ENCODE results near the gene WNT9A.

WNT9A gene

DNA sequence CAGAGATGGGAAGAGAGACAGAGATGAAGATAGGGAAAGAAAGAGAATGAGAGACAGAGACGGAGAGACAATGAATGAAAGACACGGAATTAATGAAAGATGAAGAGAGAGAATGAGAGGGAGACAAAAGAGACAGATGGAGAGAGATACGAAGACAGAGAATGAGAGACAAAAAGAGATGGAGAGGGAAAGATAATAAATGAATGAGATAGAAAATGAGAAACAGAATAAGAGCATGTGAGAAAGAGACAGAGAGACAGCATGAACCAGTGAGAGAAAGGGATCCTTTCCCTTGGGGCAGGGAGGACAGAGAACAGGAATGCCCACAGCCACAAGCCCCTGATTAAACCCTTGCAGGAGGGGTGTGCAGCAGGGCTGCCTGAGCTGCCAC lies 5.3 kb upstream of the WNT9A start:
- no peak for DNase-seq

- DNase-seq = no peak
Observed at GRCh38 chr1:227952374-227953021, 4.8 kb upstream of the WNT9A start.

- no peak for DNase-seq
Observed at GRCh38 chr1:227951624-227952373, 4.1 kb upstream of the WNT9A start.

- DNase-seq = no peak
Observed at GRCh38 chr1:227950735-227951346, 3.1 kb upstream of the WNT9A start.

DNA sequence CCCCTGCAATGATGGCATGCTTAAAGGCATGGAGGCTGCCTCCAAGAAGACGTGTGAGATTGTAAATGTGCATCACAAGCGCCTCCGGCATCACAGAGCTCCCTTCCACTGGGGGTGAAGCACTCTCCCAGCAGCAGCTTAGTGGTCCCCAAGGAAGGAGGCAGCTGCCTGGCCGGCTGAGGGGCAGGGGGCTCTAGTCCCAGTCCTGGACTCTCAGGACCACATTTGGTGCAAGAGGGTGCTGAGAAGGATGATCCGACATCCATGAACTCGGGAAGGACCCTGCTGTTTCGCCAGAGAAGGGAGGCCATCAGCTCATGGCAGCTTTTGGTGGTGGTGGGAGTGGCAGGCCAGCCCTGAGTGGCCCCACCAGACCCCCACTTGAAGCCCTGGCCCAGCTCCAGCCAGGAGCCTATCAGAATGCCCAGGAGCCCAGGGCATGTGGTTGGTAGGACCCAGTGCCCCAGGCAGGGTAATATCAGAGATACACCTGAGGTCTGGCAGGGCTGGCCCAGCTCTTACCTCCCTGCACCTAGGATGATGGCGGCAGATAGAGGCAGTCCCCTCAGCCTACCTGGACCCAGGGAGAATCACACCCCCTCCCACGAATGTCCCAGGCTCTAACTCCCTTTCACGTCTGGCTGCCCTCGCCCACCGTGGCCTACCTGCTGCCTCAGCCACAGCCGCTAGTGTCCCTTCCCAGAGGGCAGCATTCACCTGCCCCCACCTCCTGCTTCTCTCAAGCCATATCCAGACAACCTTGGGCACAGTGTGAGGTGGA lies 2.4 kb upstream of the WNT9A start:
- peak; percentile 2 for DNase-seq

DNA sequence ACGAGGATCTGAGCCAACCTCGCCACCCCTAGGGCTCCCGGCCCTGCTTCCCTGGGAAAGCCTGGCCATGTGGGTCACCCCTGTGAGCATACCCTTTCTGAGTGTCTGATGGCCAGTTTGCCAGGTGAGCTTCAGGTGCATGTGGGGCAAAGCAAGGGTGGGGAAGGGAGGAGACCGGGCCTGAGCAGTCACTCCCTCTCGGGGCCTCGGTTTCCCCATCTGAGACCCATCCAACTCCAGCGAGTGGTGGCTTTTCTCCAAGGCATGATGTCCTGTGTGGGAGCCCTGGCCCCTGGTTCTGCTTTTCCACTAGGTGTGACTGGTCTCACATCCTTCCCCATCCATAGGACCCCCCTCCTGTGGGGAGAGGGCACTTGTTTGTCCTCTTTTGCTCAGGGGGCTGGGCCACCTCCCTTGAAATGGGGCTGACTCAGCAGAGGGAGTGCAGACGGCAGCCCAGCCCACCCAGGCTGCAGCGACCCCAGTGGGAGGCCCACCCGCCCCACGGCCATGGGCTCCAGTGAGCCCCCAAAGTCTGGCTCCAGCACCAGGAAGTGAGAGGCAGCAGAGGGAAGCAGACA lies 1.7 kb upstream of the WNT9A start:
- peak; percentile 3 for DNase-seq

GRCh38 chr1:227948493-227949260 lies 945 bp upstream of the WNT9A start:
- peak; percentile 3 for DNase-seq

- DNase-seq = no peak
Observed at GRCh38 chr1:227947386-227947675, 401 bp downstream of the WNT9A start.

DNA sequence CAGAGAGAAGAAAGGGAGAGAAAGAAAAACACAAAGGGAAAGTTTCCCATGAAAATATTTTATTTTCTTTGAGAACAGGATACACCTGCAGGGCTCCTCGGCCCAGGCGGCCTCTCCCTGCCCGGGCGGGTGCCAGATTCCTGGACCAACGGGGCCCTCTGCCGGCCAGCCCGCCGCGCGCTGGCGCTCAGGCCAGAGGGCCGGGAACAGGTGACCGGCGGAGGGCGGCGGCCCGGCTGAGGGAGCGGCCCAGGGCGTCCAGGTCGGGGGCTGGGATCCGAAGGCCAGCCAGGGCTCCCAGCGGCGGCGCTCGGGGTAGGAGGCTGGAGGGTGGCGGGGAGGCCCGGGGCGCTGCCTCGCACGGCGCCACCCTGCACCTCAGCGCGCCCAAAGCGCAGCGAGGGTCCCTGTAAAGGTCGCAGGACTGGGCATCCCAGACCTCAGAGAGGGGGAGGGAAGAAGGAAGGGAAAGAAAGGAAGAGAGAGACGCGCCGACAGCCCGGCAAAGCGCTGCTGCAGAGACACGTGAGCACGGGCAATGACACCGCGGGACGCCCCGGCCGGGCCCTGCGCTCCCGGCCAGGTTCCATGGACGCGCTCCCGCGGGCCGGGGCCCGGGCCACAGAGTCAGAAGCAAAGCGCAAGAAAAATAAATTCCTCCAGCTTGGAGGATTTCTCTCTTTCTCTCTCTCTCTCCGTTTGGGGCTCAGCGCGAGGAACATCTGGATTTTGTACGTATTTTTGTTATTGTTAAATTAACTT lies 927 bp downstream of the WNT9A start:
- DNase-seq = peak; percentile 54

GRCh38 chr1:227945891-227946623 lies 1.7 kb downstream of the WNT9A start:
- DNase-seq = no peak

DNA sequence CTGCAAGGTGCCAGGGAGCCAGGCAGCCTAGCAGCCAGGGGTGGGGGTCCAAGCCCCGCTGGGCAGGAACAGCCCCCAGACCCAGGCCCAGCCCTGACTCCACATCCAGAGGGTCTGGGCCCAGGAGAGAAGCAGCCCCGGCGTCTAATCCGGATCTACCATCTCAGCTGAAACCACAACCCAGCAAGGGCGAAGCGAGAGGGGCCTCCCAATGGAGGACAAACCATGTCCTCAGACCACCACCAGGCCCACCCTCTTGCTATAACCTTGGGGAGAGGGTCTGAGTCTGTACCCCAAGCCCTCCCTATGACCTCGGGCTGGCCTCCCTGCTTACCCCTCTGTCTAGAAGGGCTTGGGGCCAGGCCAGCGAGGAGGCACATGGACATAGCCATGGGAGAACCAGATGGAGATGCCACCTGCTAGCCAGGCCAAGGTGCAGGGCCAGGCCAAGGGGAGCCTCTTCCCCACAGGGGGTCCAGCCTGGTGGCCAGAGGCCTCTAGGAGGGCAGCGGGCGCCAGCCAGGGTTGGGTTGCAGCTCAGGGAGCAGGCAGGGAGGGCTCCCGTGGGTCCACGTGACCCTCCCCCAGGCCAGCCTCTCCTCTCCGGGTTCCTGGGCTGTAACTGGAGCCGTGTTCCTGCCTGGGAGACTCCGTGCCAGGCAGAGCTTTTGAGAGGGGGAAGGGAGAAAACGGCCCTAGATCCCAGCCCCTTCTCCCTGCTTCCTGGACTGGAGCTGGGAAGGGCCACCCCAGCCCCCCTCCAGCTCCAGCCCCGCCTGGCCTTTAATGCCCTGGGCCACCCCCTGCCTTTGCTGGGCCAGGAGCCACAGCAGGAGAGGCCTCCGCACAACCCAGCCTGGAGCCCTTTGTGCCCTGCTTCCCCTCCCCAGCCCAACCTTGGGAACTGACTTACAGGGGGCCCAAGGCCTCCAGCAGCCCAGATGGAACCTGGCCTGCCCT lies 2.5 kb downstream of the WNT9A start:
- DNase-seq = no peak

GRCh38 chr1:227944090-227944930 lies 3.4 kb downstream of the WNT9A start:
- DNase-seq = no peak

DNA sequence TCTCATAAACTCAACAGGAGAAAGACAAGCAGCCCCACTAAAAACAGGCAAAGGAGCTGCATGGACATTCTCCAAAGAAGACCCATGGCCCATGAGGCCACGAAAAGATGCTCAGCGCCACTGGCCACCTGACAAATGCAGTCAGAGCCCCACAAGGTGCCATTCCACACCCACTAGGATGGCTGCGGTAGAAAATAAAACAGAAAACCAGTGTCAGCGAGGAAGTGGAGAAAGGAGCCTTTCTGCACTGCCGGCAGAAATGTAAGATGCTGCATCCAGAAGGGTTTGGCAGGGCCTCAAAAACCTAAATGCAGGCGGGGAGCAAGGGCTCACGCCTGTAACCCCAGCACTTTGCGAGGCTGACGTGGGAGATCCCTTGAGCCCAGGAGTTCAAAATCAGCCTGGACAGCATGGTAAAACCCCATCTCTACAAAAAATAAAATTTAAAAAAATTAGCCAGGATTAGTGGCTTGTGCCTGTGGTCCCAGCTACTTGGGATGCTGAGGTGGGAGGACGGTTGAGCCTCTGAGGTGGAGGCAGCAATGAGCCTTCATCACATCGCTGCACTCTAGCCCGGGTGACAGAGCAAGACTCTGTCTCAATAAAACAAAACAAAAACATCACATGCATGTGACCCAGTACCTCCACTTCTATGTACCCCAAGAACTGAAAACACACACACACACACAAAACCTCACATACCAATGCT lies 4.2 kb downstream of the WNT9A start:
- peak; percentile 0 for DNase-seq

GRCh38 chr1:227942716-227943261 lies 4.9 kb downstream of the WNT9A start:
- DNase-seq = peak; percentile 1

GRCh38 chr1:227942021-227942715 lies 5.6 kb downstream of the WNT9A start:
- peak; percentile 4 for DNase-seq

GRCh38 chr1:227941509-227942020 lies 6.2 kb downstream of the WNT9A start:
- DNase-seq = peak; percentile 2

GRCh38 chr1:227940791-227941241 lies 6.9 kb downstream of the WNT9A start:
- no peak for DNase-seq

Measured in activated gamma-delta T cell treated with Interleukin-2 at 50 U/mL for 16 hours (primary cell).